Neural cell (in vitro differentiated cells): ENCODE results near the gene PHACTR2. TPM values are rescaled to one million over a fixed set of nuclear protein-coding genes. Genes with fewer than 3 reads are reported as not detected.
"Not testable (repeated sequence)": the region's sequence is repeated elsewhere in the genome, so short reads cannot be mapped to it uniquely, and the experiment has no call there.

Source experiments
- H2AFZ ChIP-seq: fragments of 200-600, 300-800 bp; sonication (generic), shearing (Covaris generic); 2 replicates; pipeline ENCODE4 v1.6.0; 2014; ENCODE audit warnings: low read depth, mild to moderate bottlenecking, antibody characterized with exemption, low read length, moderate library complexity
- H3F3A ChIP-seq: fragments of 200-600 bp; shearing (Covaris generic); 2 replicates; pipeline ENCODE4 v1.6.1; 2016; ENCODE audit warnings: mild to moderate bottlenecking, moderate library complexity, mixed read lengths, antibody characterized with exemption, low read length; ENCODE audit not compliant: insufficient read depth, poor library complexity, severe bottlenecking
- H3K27ac ChIP-seq: fragments of 200-600, 300-800 bp; sonication (generic), shearing (Covaris generic); 2 replicates; pipeline ENCODE4 v1.5.1; 2014; ENCODE audit warnings: mild to moderate bottlenecking, low read length, moderate library complexity
- H3K27me3 ChIP-seq: fragments of 300-800, 200-600 bp; sonication (generic), shearing (Covaris generic); 2 replicates; pipeline ENCODE4 v1.6.0; 2014; ENCODE audit warnings: mild to moderate bottlenecking, low read depth, low read length, moderate library complexity; ENCODE audit not compliant: insufficient read depth
- H3K36me3 ChIP-seq: fragments of 300-800, 200-600 bp; sonication (generic), shearing (Covaris generic); 2 replicates; pipeline ENCODE4 v1.5.1; 2014; ENCODE audit warnings: mild to moderate bottlenecking, antibody characterized with exemption, low read length, moderate library complexity; ENCODE audit not compliant: insufficient read depth
- H3K4me2 ChIP-seq: fragments of 300-800, 200-600 bp; sonication (generic), shearing (Covaris generic); 2 replicates; pipeline ENCODE4 v1.6.0; 2014; ENCODE audit warnings: mild to moderate bottlenecking, low read length
- H3K4me3 ChIP-seq: fragments of 300-800, 200-600 bp; sonication (generic), shearing (Covaris generic); 2 replicates; pipeline ENCODE4 v1.5.1; 2014; ENCODE audit warnings: mild to moderate bottlenecking, low read length, moderate library complexity
- H3K79me2 ChIP-seq: fragments of 200-600 bp; shearing (Covaris generic); replicated peaks from 2 replicates; pipeline ENCODE4 v1.6.0; 2014; ENCODE audit warnings: mild to moderate bottlenecking, low read length, moderate library complexity; ENCODE audit not compliant: insufficient read depth
- H3K9ac ChIP-seq: fragments of 300-800, 200-600 bp; sonication (generic), shearing (Covaris generic); 2 replicates; pipeline ENCODE4 v1.6.1; 2016; ENCODE audit warnings: mild to moderate bottlenecking, low read length, mixed read lengths
- H3K9me2 ChIP-seq: fragments of 200-600 bp; shearing (Covaris generic); 2 replicates; pipeline ENCODE4 v1.6.1; 2016; ENCODE audit warnings: mild to moderate bottlenecking, low read length, mixed read lengths; ENCODE audit not compliant: insufficient read depth
- H3K9me3 ChIP-seq: fragments of 200-600, 300-800 bp; sonication (generic), shearing (Covaris generic); 2 replicates; pipeline ENCODE4 v1.6.1; 2016; ENCODE audit warnings: mild to moderate bottlenecking, mixed run types, low read length, moderate library complexity, mixed read lengths
- H4K20me1 ChIP-seq: fragments of 200-600 bp; shearing (Covaris generic); 2 replicates; pipeline ENCODE4 v1.6.1; 2016; ENCODE audit warnings: mild to moderate bottlenecking, mixed run types; ENCODE audit not compliant: insufficient read depth
- EP300 ChIP-seq: fragments of 450-650 bp; conservative IDR thresholded peaks from 2 replicates; pipeline ENCODE4 v1.6.1; 2014; ENCODE audit warnings: antibody characterized with exemption, mild to moderate bottlenecking, moderate library complexity; ENCODE audit not compliant: poor library complexity, severe bottlenecking
- EZH2 ChIP-seq: fragments of 200-600, 300-800 bp; shearing (Covaris generic), sonication (generic); IDR thresholded peaks from 2 replicates; pipeline ENCODE4 v1.6.1; 2014; ENCODE audit warnings: antibody characterized with exemption, low read length, borderline replicate concordance, mild to moderate bottlenecking; ENCODE audit not compliant: insufficient read depth, poor library complexity, severe bottlenecking
- MXI1 ChIP-seq: fragments of 450-650 bp; conservative IDR thresholded peaks from 2 replicates; pipeline ENCODE4 v1.6.1; 2014; ENCODE audit warnings: antibody characterized with exemption, mild to moderate bottlenecking; ENCODE audit not compliant: poor library complexity, severe bottlenecking
- POLR2AphosphoS5 ChIP-seq: IDR thresholded peaks from 2 replicates; pipeline ENCODE4 v1.6.1; 2012
- RAD21 ChIP-seq: fragments of 450-650 bp; conservative IDR thresholded peaks from 2 replicates; pipeline ENCODE4 v1.6.1; 2014; ENCODE audit warnings: antibody characterized with exemption, mild to moderate bottlenecking, moderate library complexity
- SMC3 ChIP-seq: fragments of 450-650 bp; conservative IDR thresholded peaks from 2 replicates; pipeline ENCODE4 v1.6.1; 2014; ENCODE audit warnings: antibody characterized with exemption, mild to moderate bottlenecking, moderate library complexity; ENCODE audit not compliant: poor library complexity
- TAF1 ChIP-seq: IDR thresholded peaks from 2 replicates; pipeline ENCODE4 v1.6.1; 2012; ENCODE audit warnings: low read depth
- polyA plus RNA-seq: library from polyadenylated mRNA; depleted of rRNA; stranded (reverse); fragments of >200 nt; gene quantifications from 2 replicates; pipeline ENCODE4 v1.2.3, GENCODE V29; 2014
- TF ChIP-seq, protein P1 (sequence below): IDR thresholded peaks from 2 replicates; pipeline ENCODE4 v1.6.1; 2012; ENCODE audit warnings: borderline replicate concordance
- TF ChIP-seq, protein P2 (sequence below): fragments of 450-650 bp; IDR thresholded peaks from 2 replicates; pipeline ENCODE4 v1.5.1; 2014; ENCODE audit warnings: antibody characterized with exemption, mild to moderate bottlenecking, moderate library complexity; ENCODE audit not compliant: poor library complexity, severe bottlenecking

Gene PHACTR2
- polyA plus RNA-seq, 1 donor from 2014 or later = 2.8 TPM

DNA sequence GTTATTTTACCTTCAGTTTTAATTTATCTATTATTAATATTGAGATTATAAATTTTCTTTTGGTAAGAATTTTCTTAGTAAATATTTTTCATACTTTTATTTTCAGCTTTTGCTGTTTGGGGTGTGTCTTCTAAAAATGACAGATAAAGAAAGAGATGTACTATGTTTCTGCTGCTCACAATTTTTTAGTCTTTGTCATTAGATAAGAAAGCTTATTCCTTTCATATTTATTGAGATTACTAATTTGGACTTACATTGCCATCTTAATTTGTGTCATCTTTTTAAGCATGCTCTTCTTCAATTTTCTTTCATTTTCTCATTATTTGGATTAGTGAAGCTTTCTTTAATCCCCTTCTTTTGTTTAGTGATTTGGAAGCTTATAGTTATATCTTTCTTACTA, 13.6 kb upstream of the PHACTR2 start:
- H2AFZ ChIP-seq = no peak overlapping the region
- H3K4me2 ChIP-seq = no peak overlapping the region

DNA sequence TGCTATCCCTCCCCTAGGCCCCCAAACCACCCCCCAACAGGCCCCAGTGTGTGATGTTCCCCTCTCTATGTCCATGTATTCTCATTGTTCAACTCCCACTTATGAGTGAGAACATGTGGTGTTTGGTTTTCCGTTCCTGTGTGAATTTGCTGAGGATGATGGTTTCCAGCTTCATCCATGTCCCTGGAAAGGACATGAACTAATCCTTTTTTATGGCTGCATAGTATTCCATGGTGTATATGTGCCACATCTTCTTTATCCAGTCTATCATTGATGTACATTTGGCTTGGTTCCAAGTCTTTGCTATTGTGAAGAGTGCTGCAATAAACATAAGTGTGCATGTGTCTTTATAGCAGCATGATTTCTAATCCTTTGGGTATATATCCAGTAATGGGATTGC, 11.8 kb upstream of the PHACTR2 start:
- not testable (repeated sequence) for H2AFZ ChIP-seq, H3K9me2 ChIP-seq, H3F3A ChIP-seq, H3K4me3 ChIP-seq, H4K20me1 ChIP-seq, H3K79me2 ChIP-seq, H3K27ac ChIP-seq, H3K36me3 ChIP-seq, H3K9ac ChIP-seq, H3K9me3 ChIP-seq, H3K27me3 ChIP-seq, H3K4me2 ChIP-seq

More for the DNA sequence above, 13.6 kb upstream of the PHACTR2 start:
- Histone ChIP-seq H3K27ac (no peak overlapping the region), H3K36me3 (no peaks in the 10 kb centered on the region), H3K9ac (no peak overlapping the region), H4K20me1 (no peaks in the 10 kb centered on the region), H3F3A (no peaks in the 10 kb centered on the region), H3K79me2 (no peaks in the 10 kb centered on the region), H3K9me2 (no peaks in the 10 kb centered on the region), H3K9me3 (no peaks in the 10 kb centered on the region), H3K27me3 (no peaks in the 10 kb centered on the region), H3K4me3 (no peak overlapping the region)
- TF ChIP-seq EZH2 (no peak), MXI1 (no peak), TAF1 (no peak), POLR2AphosphoS5 (no peak), SMC3 (no peak), RAD21 (no peak), EP300 (no peak)
- TF ChIP-seq, protein P1, sequence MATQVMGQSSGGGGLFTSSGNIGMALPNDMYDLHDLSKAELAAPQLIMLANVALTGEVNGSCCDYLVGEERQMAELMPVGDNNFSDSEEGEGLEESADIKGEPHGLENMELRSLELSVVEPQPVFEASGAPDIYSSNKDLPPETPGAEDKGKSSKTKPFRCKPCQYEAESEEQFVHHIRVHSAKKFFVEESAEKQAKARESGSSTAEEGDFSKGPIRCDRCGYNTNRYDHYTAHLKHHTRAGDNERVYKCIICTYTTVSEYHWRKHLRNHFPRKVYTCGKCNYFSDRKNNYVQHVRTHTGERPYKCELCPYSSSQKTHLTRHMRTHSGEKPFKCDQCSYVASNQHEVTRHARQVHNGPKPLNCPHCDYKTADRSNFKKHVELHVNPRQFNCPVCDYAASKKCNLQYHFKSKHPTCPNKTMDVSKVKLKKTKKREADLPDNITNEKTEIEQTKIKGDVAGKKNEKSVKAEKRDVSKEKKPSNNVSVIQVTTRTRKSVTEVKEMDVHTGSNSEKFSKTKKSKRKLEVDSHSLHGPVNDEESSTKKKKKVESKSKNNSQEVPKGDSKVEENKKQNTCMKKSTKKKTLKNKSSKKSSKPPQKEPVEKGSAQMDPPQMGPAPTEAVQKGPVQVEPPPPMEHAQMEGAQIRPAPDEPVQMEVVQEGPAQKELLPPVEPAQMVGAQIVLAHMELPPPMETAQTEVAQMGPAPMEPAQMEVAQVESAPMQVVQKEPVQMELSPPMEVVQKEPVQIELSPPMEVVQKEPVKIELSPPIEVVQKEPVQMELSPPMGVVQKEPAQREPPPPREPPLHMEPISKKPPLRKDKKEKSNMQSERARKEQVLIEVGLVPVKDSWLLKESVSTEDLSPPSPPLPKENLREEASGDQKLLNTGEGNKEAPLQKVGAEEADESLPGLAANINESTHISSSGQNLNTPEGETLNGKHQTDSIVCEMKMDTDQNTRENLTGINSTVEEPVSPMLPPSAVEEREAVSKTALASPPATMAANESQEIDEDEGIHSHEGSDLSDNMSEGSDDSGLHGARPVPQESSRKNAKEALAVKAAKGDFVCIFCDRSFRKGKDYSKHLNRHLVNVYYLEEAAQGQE = no peak
- TF ChIP-seq, protein P2, sequence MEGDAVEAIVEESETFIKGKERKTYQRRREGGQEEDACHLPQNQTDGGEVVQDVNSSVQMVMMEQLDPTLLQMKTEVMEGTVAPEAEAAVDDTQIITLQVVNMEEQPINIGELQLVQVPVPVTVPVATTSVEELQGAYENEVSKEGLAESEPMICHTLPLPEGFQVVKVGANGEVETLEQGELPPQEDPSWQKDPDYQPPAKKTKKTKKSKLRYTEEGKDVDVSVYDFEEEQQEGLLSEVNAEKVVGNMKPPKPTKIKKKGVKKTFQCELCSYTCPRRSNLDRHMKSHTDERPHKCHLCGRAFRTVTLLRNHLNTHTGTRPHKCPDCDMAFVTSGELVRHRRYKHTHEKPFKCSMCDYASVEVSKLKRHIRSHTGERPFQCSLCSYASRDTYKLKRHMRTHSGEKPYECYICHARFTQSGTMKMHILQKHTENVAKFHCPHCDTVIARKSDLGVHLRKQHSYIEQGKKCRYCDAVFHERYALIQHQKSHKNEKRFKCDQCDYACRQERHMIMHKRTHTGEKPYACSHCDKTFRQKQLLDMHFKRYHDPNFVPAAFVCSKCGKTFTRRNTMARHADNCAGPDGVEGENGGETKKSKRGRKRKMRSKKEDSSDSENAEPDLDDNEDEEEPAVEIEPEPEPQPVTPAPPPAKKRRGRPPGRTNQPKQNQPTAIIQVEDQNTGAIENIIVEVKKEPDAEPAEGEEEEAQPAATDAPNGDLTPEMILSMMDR = no peak

DNA sequence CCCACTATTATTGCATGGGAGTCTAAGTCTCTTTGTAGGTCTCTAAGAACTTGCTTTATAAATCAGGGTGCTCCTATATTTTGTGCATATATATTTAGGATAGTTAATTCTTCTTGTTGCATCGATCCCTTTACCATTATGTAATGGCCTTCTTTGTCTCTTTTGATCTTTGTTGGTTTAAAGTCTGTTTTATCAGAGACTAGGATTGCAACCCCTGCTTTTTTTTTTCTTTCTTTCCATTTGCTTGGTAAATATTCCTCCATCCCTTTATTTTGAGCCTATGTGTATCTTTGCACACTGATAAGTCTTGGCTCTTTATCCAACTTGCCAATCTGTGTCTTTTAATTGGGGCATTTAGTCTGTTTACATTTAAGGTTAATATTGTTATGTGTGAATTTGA, 8.3 kb upstream of the PHACTR2 start:
- not testable (repeated sequence) for H3K9me2 ChIP-seq, H3K79me2 ChIP-seq, H3K9me3 ChIP-seq, H3F3A ChIP-seq, H3K4me3 ChIP-seq, H3K27me3 ChIP-seq, H3K9ac ChIP-seq, H3K27ac ChIP-seq, H4K20me1 ChIP-seq, H3K36me3 ChIP-seq, H3K4me2 ChIP-seq, H2AFZ ChIP-seq
